Body of pancreas (tissue), 4 donors: ENCODE data around the gene PDE3A.

Source experiments
- CTCF ChIP-seq, 7 experiments: fragments of 450-650 bp in 4 of 7; fragments of 200-600 bp in 3 of 7; sonication (generic) in 3 of 7; IDR thresholded peaks; one replicate each; pipeline ENCODE4 v1.5.1; 2016 to 2019; ENCODE audit warnings: antibody characterized with exemption in 7 of 7
- POLR2A ChIP-seq, 3 donors: fragments of 450-650 bp; IDR thresholded peaks; one replicate each; pipeline ENCODE4 v1.6.1; 2016; ENCODE audit warnings: antibody characterized with exemption in 3 of 3, mild to moderate bottlenecking in 2 of 3

- no peak for TF ChIP-seq POLR2A (IDR thresholded peaks at IDR 0.05)
- TF ChIP-seq CTCF (IDR thresholded peaks at IDR 0.05) = no peak
Observed at GRCh38 chr12:20497707-20498106, 129.4 kb downstream of the PDE3A start.
